Activated effector memory CD4-positive, alpha-beta T cell treated with Interleukin-2 at 50 U/mL for 16 hours (primary cell): ENCODE results near the gene NOS1AP.

ENCODE experiments used
- DNase-seq: peaks from one replicate; pipeline ENCODE4 v3.0.0-alpha.2; 2020

Gene NOS1AP

DNA sequence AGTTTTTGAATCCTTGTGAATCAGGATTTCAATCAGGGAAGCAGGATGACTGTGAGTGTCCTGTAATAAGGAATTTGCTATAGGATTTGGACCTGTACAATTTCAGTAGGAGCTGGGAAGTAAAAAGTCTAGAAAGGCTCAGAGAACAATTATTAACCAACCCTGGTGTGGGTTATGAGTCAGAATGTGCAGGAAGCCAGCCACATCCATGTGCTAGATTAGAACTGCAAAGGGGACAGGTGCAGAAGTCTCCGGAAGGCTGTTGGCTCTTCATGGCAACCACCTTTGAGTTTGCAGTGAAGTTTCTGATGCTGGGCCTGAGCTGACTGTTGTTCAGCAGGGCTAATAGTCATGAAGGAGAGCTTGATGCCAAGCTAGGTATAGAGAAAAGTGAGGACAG is 236.5 kb downstream of the NOS1AP start:
- DNase-seq: no peak

DNA sequence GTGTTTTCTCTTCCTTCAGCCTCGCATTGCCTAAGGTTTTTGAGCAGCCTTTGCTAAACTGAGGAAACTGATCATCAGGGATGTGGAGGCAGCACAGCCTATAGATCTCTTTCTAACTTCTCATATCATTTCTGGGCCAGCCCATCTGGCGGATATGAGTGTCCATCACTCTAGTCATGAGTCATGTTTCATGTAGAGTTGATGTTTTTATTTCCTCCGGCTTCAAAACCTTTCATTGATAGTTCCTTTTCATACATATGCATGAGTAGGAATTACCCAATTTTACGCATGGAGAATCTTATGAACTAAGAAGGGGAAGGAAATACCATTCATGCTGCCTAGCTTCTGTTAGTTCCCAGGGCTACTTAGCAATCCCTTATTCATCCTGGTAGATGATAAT is 240.8 kb downstream of the NOS1AP start:
- DNase-seq: no peak

DNA sequence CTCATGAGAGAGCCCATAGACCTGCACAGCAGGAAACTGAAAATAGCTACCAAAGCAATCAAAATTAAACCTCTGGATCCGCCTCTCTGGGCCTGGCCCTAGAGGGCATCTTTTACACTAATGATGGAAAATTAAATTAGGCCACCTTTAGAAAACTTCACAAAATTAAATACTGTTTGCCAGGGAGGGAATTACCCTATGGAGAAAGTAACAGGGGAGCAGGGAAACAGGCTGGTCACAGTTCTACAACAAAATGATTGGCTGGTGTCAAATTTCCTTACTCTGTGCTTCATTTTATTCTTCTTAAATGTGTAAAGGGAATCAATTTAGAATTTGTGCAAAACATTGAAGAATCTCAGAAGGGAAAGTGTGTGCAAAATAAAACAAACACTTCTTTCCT is 244.7 kb downstream of the NOS1AP start:
- no peak for DNase-seq

DNA sequence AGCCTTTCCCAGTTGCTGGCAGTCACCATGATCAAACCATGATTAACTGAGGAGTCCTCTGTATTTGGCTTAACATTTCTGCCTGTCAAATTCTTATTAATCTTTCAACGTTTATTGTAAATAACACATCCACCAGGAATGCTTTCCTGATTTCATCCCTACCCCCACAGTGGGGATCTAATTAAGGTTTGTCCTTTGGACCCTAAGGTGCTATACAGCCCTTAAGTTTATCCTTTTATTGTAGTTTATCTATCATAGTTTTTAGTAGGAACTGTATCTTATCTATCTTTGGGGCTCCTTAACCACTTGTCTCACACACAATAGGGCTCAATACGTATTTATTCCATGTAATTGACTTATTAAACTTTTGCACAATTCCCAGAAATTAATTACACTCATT is 246.2 kb downstream of the NOS1AP start:
- DNase-seq: no peak

DNA sequence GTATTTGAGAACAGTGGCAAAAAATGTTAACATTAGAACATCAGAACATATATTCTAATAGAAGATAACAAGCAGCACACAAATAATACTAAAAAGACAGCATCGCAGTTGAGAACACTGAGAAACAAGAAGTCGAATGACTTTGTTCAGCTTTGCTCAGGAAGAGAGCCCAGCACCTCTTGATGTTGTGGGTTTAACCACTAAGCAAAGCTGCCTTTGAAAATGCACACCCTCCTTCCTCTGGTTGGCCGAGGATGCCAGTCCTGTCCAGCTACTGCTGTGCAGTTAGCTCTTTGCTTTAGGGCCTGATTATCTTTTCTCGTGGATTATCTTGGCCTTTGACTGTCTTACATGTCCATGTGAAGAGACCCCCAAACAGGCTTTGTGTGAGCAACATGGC is 246.7 kb downstream of the NOS1AP start:
- no peak for DNase-seq

DNA sequence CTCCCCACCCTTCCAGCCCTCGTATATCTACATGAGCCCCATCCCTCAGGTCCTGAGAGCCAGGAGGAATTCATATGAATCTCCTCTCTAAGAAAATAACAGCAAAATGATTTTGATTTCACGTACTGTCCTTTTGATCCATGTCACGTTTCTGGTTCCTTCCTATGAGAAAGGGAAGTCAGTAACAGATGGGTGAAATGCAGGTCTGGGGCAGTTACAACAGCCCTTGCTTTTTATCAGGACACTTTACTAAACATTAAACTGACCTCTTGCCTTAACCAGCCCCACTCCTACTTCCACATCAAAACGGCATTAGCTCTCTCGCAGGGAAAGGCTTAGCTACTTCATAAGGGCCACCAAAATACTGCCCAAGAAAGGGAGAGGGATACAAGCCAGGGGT is 248.1 kb downstream of the NOS1AP start:
- no peak for DNase-seq

DNA sequence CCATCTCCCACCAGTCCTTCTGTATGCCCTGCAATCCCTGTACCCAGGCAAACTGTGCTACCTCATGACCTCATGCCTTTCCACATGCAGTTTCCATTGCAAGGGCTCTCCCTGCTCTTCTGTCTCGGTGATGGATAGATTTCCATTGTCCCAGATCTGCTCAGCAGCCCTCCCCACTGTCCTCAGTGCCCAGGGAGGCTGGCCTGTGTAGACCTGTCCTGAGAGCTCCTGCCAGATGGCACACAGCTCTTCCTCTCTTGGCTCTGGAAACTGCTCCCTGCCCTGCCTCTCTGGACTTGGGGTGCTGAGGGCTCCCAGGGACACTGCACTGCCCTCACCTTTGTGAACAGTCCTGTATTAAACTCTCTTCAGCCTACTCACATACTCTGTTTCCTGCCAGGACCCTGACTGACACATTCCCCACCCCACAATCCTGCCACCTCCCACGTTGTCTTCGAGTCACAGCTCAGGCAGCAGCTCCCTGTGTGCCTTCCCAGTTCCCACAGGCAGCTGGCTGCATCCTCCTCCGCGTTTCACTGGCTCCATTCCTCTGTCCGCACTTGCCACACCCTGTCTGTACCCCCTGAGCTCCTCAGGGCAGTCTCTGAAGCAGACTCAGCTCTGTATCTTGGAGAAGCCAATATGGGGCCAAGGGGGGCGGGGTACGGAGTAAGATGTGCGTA is 250.1 kb downstream of the NOS1AP start:
- DNase-seq: no peak

DNA sequence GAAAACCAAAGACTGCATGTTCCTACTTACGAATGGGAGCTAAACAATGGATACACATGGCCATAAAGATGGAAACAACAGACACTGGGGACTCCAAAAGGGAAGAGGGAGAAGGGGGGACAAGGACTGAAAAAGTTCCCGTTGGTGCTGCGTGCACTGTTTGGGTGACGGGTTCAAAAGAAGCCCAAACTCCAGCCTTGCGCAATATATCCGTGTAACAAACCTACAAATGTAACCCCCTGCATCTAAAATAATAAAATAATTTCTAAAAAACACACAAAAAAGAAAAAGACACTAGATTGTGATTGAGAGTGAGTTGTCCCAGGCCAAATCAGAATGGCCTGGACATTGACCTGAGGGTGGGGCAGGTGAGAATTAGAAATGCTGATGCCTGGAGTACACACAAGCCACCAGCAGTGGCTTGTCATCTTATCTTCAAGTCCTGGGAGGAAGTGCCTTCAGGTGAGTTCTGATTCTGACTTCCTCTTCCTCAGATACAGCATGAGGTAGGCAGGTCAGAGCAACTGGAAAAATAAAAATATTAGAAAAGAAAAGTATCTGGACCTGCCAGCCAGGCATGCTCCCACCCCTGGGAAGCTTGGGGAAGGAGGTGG is 252.4 kb downstream of the NOS1AP start:
- DNase-seq: no peak

DNA sequence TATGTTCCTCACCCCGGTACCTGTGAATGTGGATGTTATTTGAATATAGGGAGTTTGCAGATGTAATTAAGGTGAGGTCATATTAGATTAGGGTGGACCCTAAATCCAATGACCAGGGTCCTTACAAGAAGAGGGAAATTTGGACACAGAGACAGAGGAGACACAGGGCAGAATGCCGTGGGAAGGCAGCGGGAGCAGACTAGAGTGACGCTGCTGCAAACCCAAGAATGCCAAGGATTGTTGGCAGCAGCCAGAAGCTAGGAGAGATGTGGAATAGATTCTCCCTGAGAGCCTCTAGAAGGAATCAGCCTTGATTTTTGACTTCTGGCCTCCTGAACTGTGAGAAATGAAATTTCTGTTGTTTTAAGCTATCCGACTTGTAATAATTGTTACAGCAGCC is 253.5 kb downstream of the NOS1AP start:
- DNase-seq: no peak

DNA sequence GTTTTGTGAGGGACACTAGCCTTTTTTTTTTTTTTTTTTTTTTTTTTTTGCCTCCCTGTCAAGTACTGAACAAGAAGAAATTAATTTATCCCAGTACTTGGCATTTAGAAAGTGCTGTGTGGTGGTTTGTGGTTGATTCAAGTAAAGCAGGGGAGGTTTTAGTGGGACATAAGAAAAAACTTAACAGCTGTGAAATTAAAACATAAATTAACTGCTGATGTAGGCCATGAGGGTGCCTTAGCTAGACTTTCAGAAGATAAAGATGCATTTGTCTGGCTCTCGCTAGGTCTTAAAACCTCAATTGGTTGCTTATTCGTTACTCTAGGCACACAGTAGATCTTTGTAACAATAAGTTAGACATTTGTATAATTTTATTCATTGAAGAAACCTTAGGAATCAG is 254.9 kb downstream of the NOS1AP start:
- no peak for DNase-seq

DNA sequence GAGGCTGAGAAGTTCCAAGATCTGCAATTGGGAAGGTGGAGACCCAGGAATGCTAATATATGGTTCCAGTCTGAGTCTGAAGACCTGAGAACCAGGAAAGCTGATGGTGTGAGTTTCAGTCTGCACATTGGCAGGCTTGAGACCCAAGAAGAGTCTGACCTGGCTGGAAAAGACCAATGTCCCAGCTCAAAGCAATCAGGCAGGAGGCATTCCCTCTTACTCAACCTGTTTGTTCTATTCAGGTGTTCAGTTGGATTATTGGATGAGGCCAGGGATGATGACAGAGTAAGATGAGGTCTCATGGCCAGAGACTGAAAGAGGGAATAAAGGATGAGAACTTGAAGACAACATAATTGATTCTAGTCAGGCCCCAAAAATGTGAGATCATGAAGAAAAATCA is 257.1 kb downstream of the NOS1AP start:
- no peak for DNase-seq

DNA sequence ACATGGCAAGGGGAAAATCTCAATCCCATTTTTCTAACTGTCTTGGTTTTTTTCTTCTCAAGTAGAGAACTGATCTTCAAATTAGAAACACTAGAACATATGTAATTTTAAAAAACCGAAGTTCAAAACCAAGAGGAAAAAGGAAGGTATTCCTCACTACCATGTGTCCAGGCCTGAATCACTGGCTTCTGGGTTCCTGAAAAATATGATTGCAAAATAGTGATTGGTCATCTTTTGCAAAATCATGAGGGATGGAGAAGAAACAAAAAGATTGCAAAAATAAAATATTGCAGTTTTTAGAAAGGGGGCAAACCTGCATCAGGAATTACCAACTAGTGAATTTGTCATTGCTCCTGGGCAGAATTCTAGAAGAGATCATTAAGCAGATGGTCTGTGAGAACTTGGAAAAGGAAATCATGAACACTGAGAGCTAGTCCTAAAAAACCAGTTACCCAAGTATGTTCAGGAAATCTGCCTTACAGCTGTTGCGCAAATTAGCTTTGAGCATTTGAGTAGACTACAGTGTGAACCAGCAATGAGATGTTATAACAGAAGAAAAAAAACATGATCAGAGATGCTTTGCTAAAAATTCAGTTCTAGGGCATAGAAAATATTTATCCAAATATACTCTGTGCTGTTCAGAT is 257.8 kb downstream of the NOS1AP start:
- DNase-seq: no peak

DNA sequence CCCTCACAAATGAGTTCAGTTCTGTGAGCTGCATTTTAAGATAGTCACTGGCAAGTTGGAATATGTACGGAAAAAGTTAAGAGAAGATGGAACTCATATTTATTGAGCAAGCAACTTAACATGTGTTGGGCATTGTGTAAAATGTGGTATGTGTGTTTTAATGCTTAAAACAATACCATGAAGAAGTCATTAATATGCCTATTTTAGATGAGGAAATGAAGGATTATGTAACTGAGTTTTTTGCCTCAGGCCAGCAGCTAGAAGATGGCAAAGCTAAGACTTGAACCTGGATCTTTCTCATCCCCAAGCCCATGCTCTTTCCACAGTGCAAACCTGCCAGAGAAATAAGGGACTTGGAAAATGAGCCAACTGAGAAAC is 258.3 kb downstream of the NOS1AP start:
- DNase-seq: no peak

DNA sequence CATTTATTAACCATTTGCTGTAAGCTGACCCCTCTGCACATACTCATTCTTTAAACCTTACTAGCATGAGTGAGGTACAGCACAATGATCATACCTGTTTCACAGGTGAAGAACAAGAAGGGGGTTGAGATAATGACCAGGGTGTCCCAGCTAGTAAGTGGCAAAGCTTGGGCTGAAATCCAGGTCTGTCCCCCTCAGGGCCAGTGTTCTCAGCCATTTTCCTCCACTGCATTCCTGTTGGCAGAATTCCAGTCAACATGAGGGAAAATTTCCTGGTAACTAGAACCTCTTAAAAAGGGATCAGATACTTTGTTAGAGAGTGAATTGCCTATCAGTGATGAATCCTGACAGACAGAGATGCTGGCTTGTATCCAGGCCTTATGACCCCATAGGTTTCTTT is 259.0 kb downstream of the NOS1AP start:
- DNase-seq: no peak

DNA sequence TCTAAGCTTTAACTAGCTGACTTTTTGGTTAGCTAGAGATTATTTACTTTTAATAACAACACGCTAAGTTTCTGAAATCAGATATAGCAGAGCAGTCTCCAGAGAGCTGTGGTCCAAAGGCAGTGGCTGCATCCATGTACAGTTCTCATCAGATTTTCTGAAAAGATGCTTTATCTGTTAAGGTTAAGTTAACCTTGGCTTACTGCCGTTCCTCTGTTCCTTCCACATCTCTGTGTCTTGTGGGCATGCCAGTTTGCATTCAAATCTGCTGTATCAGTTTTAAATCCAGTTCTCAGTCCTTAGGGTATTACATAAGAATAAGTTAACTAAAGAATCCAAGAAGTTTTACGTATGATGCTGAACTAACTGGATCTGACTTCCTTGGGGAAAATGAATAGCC is 260.3 kb downstream of the NOS1AP start:
- no peak for DNase-seq

DNA sequence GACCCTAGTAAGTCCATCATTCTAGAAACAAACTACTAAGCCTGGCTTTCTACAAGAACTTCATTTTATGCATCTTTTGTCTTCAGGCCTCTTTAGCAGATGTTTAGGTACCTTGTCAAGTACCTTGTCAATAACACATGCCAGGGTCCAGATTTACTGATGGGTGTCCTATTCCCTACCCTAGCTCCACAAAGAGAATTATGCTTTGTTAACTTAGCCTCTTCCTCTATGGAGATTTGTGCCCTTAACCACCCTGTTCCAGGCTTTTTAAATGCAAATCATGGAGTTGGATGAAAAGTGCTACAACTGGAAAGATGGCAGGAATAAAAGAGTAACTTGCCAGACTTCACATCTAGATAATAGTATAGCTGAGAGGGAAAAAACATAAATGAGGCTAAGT is 264.5 kb downstream of the NOS1AP start:
- DNase-seq: no peak

DNA sequence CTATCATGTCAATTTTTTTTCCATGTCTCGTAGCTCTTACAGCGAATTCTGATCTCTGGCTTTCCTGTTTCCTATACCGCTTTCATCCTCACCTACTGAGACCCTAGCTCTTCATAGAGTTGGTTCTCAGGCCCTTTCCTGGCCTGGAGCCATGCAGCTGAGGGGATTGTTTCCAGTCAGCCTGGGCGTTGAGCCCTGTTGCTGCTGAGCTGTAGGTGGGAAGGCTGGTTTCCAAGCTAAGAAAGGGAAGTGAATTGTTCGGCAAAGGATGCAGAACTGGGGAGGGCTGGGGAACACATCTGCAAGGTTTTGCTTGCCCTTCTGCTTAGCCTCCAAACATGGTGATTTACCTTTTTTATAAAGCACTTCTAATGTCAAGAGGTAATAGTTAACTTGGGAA is 265.6 kb downstream of the NOS1AP start:
- no peak for DNase-seq

DNA sequence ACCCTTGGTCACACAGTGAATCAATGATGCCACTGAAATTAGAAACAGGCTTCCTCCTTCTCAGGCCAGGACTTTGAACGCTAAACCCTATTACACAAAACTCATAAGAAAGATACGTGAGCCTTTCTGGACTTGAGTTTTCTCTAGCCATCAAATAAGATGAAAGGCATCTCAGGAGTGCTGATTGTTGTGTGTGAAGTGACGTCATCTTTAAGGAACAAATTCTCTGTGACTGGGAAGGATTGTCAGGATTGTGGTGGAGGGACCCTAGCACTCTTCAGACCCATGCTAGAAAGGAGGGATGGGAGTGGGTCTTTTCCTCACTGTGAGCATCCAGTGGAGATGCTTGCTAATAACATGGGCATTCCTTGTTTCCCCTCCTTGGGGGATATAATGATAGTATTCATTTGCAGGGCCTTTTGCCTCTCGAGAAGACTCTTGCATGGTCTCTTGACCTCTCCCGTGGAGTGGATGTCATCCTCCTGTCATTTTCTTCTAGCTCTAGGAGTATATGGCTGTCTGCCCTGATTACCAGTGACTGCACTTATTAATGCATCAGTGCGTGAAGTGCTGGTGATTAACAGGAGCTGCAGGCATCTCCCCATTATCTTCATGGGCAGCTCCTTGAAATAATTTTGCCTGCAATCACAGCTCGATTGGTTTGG is 267.3 kb downstream of the NOS1AP start:
- DNase-seq: no peak

DNA sequence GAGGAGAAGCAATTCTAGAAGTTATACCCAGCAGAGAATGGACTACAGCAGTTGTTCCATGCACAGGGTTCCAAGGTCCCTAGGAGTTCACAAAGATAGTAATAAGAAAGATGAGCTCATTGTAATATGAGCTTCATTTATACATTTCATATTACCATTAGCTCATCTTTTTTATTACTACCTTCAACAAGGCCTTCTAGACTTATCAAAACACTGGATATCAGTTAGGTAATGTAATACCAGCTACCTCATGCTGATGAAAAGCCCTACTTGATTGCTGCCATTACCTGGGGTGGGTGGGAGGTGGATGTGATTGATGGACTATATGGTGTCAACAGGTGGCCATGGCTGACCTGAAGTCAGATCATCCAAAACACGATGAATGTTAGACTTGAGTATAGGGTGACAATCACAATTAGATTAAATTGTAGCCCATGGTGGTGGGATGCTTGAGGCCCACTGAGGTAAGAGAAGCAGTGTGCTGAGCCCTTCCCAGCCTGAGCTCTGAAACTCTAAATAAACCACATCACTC is 273.0 kb downstream of the NOS1AP start:
- no peak for DNase-seq

DNA sequence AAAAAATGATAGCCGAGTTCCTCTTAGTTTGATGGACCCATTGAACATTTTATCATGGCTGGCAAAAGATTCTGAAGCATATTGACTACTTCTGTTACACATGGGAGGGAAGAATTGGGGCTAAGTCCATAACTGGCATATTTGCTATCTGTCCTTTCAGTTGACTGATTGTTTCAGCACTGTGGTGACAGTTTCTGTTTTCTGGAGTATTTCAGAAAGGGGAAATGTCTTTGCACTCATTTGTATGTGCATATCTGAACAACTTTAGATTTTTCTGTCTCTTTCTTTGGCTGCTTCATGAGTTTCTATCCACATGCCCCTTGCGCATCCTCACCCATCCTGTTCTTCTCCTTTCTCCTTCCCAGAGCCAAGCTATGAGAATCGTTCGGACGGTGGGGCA is 274.0 kb downstream of the NOS1AP start:
- DNase-seq: no peak

DNA sequence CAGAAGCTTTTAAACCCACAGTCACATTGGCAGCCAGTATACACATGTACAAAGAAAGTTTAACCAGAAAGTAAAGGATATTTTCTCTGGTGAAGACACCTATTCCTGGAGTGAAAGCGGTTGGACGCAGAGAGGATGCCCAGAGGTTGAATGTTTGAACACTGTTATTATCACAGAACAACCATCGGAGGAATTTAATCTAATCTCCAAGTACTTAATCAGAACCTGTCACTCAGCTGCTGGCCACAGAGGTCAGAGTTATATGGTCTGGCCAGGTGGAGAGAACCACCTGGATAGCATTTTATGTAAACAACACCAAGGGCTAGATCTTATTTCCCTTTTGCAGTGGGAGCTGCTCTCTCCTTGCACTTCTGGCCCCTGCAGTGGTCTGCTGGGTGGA is 277.8 kb downstream of the NOS1AP start:
- DNase-seq: no peak

DNA sequence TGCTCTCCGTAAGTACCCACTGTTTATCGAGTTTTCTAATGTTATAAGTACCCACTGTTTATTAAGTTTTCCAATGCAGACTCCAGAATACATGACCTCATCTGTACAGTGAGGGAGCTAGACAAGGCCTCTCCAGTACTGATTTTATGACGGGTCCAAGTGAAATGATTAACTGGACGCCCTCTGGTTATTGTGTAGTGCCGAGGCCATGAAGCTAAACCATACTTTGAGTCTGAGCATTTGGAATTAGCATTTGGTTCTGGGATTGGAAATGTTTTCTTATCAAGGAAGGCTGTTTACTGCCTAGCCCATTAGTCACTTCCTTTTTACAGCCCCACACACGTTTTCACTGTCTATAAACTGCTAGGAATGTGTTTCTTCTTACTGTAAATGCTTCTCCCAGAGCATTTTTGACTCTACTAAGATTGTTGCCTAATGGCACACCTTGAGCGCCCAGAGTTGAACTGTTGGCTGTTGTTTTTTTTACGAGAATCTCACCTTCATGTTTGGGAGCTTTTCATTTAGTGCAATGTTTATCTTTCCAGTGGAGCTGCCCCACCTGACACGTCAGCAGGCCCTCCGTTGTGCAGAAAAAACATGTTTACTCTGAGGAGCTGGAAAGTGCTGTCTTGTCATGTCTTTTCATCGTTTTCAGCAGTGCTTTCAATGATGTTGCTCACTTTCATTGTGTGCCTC is 280.3 kb downstream of the NOS1AP start:
- no peak for DNase-seq

DNA sequence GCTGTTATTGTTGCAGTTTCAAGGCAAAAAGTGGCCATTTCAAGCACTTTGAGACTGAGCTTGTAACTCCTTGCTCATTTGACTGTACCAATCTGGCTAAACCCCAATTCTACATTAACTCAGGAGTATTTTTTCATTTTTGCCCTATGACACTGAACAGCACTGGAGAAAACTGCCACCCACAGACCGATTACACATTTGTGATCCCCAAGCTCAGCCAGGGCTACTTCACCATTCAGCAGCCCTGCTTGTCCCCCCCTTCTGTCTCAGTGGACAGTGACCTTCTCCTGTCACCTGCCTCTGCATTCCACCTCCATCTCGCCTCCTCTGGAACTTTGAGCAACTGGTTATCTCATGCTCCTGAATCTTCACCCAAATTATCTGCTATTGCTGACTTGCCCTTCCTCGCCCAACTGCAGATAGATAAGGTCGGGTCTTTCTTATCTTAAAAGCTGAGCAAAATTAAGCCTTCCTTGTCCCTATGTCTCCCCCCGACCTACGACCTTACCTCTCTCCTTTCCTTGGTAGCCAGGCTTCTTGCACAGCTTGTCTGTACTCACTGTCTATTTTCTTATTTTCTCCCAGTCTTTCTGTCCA is 281.9 kb downstream of the NOS1AP start:
- no peak for DNase-seq
